OCI-LY3 (cell line): ENCODE results near the gene ZNF697.

Experiments used
- CTCF ChIP-seq: fragments of 200-600, 300-600 bp; sonication (generic); IDR thresholded peaks from 2 replicates; pipeline ENCODE4 v1.5.1; 2014; ENCODE audit warnings: antibody characterized with exemption, low read length, low read depth
- EZH2phosphoT487 ChIP-seq: fragments of 200-600 bp; shearing (Covaris generic); IDR thresholded peaks from 2 replicates; pipeline ENCODE4 v1.6.1; 2018; ENCODE audit warnings: antibody characterized with exemption, mixed run types, low read depth

- TF ChIP-seq CTCF (no peak), EZH2phosphoT487 (no peak)
These were observed 74.2 kb downstream of the ZNF697 start for GRCh38 chr1:119573886-119574285.
